Activated T-cell treated with anti-CD3 and anti-CD28 coated beads for 4 hours (primary cell): Measurements from ENCODE around the gene CTRB1.

Source experiments
- DNase-seq: peaks from one replicate; pipeline ENCODE4 v3.0.0-alpha.2; 2020

Gene CTRB1

DNA sequence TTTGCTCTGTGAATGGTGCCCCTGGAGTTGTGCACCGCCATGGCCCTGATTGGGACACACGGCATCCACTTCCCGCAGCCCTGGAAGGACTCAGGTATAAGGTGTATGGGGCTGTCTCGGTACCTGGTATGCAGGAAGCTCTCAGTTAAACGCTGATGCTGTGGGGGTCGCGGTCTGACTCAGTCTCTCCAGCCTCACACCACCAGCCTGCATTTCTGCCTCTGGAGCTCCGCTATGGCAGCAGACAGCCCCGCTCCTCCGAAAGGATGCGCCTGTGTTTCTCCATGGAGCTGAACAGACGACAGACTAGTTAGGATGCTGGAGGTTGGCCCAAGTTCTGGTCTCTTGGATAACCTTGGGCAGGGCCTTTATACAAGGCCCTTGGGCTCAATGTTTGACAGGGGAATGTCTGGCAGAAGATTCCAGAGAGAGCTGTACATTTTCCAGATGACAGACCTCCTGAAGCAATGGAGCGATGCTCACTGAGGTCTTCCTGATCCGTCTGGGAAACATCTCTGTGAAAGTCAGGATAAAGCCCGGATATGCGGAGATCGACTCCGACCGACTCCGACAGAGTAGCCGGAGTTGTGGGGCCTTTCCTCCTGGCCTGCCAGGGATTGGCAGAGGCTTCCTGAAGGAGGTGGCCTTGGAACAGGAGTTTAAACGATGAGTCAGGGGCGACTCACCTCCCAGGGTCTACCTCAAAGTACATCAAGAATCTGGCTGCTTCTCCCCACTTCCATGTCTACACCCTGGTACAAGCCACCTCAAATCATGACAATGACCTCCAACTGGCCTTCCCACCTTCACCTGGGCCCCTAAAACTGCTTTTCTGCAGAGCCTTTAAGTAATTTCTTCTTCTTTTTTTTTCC is 54.5 kb downstream of the CTRB1 start:
- DNase-seq = no peak
